Measurements from ENCODE around the gene ACOX3.

The ACOX3 gene

DNA sequence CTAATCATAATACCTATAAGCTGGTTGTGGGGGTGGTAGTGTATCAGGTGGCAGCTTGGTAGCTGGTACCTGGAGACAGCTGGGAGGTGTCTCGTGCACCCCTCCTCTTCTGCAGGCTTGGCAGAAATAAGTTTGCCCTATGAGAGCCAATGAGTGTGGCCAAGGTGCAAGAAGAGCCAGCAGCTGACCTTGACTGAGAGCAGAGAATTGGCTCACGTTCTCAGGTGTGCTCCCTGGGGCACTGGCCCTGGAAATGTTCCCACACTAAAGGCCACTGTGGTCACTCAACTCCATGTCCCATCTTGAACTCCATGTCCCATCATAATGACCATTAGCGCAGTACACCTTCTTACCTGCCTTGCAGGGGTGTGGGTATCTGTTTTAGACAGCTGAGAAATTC is 13.4 kb upstream of the ACOX3 start:
- Histone ChIP-seq H3K36me3 (ENCODE audit: control insufficient read depth in 2 of 2, insufficient read depth in 1 of 2, low read length in 2 of 2) (peaks cover 11 to 93% of the 10 kb centered on the region in 2 experiments; a peak in 2 of 3 replicates), H3K4me3 (ENCODE audit: low read depth, low read length) (no peak overlapping the region), H3K4me1 (ENCODE audit: control insufficient read depth, insufficient read depth, low read length) (no peaks in the 10 kb centered on the region), H3K9me3 (ENCODE audit: control insufficient read depth, insufficient read depth, low read depth, low read length) (no peaks in the 10 kb centered on the region), H3K27ac (ENCODE audit: extremely low read depth, low read depth, low read length) (no peak overlapping the region)
- CTCF ChIA-PET = interaction anchor here (0.9 to 1.5 kb wide), 4 partner anchors 11 to 212 kb away, joined by 3 to 4 read pairs (median 3); no protein-coding TSS in a partner anchor
- TF ChIP-seq, protein P1, sequence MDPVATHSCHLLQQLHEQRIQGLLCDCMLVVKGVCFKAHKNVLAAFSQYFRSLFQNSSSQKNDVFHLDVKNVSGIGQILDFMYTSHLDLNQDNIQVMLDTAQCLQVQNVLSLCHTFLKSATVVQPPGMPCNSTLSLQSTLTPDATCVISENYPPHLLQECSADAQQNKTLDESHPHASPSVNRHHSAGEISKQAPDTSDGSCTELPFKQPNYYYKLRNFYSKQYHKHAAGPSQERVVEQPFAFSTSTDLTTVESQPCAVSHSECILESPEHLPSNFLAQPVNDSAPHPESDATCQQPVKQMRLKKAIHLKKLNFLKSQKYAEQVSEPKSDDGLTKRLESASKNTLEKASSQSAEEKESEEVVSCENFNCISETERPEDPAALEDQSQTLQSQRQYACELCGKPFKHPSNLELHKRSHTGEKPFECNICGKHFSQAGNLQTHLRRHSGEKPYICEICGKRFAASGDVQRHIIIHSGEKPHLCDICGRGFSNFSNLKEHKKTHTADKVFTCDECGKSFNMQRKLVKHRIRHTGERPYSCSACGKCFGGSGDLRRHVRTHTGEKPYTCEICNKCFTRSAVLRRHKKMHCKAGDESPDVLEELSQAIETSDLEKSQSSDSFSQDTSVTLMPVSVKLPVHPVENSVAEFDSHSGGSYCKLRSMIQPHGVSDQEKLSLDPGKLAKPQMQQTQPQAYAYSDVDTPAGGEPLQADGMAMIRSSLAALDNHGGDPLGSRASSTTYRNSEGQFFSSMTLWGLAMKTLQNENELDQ (tag by site-specific recombination; IDR thresholded peaks at IDR 0.05; ENCODE audit: low read depth) = no peak
- no peak for TF ChIP-seq ZNF792 (tag by site-specific recombination; IDR thresholded peaks at IDR 0.05)
- TF ChIP-seq ZSCAN16 (tag by site-specific recombination; IDR thresholded peaks at IDR 0.05) = no peak
- no peak for TF ChIP-seq ZNF280C (tag by site-specific recombination; IDR thresholded peaks at IDR 0.05)
- TF ChIP-seq FEZF1 (tag by site-specific recombination; IDR thresholded peaks at IDR 0.05) = no peak
- no peak for TF ChIP-seq GLI2 (tag by site-specific recombination; IDR thresholded peaks at IDR 0.05; ENCODE audit: borderline replicate concordance, low read depth)
- TF ChIP-seq GLIS1 (tag by site-specific recombination; IDR thresholded peaks at IDR 0.05) = no peak
- TF ChIP-seq BCL11A (tag by site-specific recombination; IDR thresholded peaks at IDR 0.05; ENCODE audit: low read depth) = no peak
- no peak for TF ChIP-seq ZNF664 (tag by site-specific recombination; IDR thresholded peaks at IDR 0.05)
- no peak for TF ChIP-seq ZNF311 (tag by site-specific recombination; IDR thresholded peaks at IDR 0.05; ENCODE audit: borderline replicate concordance)
- TF ChIP-seq ZNF621 (tag by site-specific recombination; IDR thresholded peaks at IDR 0.05) = no peak
- no peak for TF ChIP-seq ZNF501 (tag by site-specific recombination; IDR thresholded peaks at IDR 0.05)
- POLR2A ChIA-PET = no interaction called here

DNA sequence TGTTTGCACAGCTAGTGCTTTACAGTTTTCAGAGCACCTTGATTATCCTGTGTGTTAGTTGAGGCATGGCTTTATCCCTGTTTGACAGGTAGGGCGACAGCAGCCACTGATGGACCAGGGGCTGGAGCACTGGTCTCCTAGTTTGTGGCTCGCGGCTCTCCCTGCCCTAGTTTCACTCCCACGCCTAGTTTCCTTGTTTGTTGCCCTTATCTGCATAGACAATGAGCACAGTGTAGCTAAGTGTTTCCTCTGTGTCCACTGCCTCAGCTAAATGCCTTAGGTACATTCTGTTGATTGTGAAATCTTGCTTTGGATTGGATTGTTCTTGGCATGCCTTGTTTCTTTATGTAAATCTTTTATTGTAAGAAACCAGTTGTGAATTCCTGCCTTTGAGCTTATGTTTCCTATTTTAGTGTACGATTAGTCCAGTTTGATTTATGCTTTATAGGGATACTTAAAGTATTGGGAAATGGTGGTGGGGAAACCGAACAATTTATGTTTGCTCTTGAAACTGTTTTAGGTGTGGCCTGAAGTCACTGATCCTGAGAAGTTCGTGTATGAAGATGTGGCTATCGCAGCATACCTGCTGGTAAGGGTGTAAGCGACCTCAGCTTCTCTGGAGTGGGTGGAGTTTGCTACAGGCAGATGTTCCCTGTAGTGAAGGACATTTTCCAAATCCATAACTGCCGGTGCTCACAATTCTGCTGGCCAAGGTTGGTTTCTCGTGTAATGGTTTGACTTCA is 11.1 kb upstream of the ACOX3 start:
- Histone ChIP-seq H3K27ac (ENCODE audit: extremely low read depth, low read depth, low read length) (no peak overlapping the region), H3K36me3 (ENCODE audit: control insufficient read depth in 2 of 2, insufficient read depth in 1 of 2, low read length in 2 of 2) (peaks cover 8 to 96% of the 10 kb centered on the region in 2 experiments; a peak in 2 of 3 replicates), H3K4me1 (ENCODE audit: control insufficient read depth, insufficient read depth, low read length) (no peaks in the 10 kb centered on the region), H3K4me3 (ENCODE audit: low read depth, low read length) (no peak overlapping the region), H3K9me3 (ENCODE audit: control insufficient read depth, insufficient read depth, low read depth, low read length) (no peaks in the 10 kb centered on the region)
- TF ChIP-seq BCL11A (tag by site-specific recombination; IDR thresholded peaks at IDR 0.05; ENCODE audit: low read depth) (no peak), ZNF16 (tag by site-specific recombination; IDR thresholded peaks at IDR 0.05; ENCODE audit: low read depth) (no peak), ZNF366 (tag by site-specific recombination; conservative IDR thresholded peaks at IDR 0.05) (no peak), KLF7 (tag by site-specific recombination; IDR thresholded peaks at IDR 0.05; ENCODE audit: borderline replicate concordance) (no peak), ZNF404 (tag by site-specific recombination; IDR thresholded peaks at IDR 0.05) (no peak)
- ChIA-PET CTCF (interaction anchor here (0.6 kb wide), 1 partner anchor 10 kb away, joined by 3 read pairs; no protein-coding TSS in a partner anchor), POLR2A (no interaction called here)

GRCh38 chr4:8446122-8446521 is 5.6 kb upstream of the ACOX3 start:
- H3K36me3 ChIP-seq (ENCODE audit: control insufficient read depth in 2 of 2, insufficient read depth in 1 of 2, low read length in 2 of 2) = peaks cover 8 to 62% of the 10 kb centered on the region in 2 experiments; a peak in 2 of 3 replicates
- H3K9me3 ChIP-seq (ENCODE audit: control insufficient read depth, insufficient read depth, low read depth, low read length) = no peaks in the 10 kb centered on the region
- H3K4me1 ChIP-seq (ENCODE audit: control insufficient read depth, insufficient read depth, low read length) = 0 out of 2 replicates have a peak, but pooled peaks cover 3% of the 10 kb centered on the region
- no peak overlapping the region for H3K27ac ChIP-seq (ENCODE audit: extremely low read depth, low read depth, low read length)
- POLR2A ChIA-PET = no interaction called here
- no peak overlapping the region for H3K4me3 ChIP-seq (ENCODE audit: low read depth, low read length)
- CTCF ChIA-PET = interaction anchor here (0.6 to 1.2 kb wide), 3 partner anchors 22 to 148 kb away, joined by 3 read pairs; no protein-coding TSS in a partner anchor
- no peak for TF ChIP-seq ZNF433 (tag by site-specific recombination; IDR thresholded peaks at IDR 0.05; ENCODE audit: low read depth)
- TF ChIP-seq ZNF514 (tag by site-specific recombination; IDR thresholded peaks at IDR 0.05) = no peak
- TF ChIP-seq ZNF19 (tag by site-specific recombination; IDR thresholded peaks at IDR 0.05; ENCODE audit: low read depth) = no peak
- no peak for TF ChIP-seq ZNF426 (tag by site-specific recombination; IDR thresholded peaks at IDR 0.05)
- TF ChIP-seq ZNF311 (tag by site-specific recombination; IDR thresholded peaks at IDR 0.05; ENCODE audit: borderline replicate concordance) = no peak
- no peak for TF ChIP-seq ZNF664 (tag by site-specific recombination; IDR thresholded peaks at IDR 0.05)
- TF ChIP-seq ZNF10 (tag by site-specific recombination; IDR thresholded peaks at IDR 0.05) = no peak
- TF ChIP-seq ZNF211 (tag by site-specific recombination; IDR thresholded peaks at IDR 0.05; ENCODE audit: low read depth) = no peak
- no peak for TF ChIP-seq ZNF548 (tag by site-specific recombination; IDR thresholded peaks at IDR 0.05)
- TF ChIP-seq ZNF843 (tag by site-specific recombination; IDR thresholded peaks at IDR 0.05) = no peak
- no peak for TF ChIP-seq ZNF138 (tag by site-specific recombination; IDR thresholded peaks at IDR 0.05; ENCODE audit: borderline replicate concordance)
- TF ChIP-seq, protein P2, sequence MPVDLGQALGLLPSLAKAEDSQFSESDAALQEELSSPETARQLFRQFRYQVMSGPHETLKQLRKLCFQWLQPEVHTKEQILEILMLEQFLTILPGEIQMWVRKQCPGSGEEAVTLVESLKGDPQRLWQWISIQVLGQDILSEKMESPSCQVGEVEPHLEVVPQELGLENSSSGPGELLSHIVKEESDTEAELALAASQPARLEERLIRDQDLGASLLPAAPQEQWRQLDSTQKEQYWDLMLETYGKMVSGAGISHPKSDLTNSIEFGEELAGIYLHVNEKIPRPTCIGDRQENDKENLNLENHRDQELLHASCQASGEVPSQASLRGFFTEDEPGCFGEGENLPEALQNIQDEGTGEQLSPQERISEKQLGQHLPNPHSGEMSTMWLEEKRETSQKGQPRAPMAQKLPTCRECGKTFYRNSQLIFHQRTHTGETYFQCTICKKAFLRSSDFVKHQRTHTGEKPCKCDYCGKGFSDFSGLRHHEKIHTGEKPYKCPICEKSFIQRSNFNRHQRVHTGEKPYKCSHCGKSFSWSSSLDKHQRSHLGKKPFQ (tag by site-specific recombination; IDR thresholded peaks at IDR 0.05) = no peak
